ENCODE measurements around the gene UGDH.
"Not testable (repeated sequence)": the region's sequence is repeated elsewhere in the genome, so short reads cannot be mapped to it uniquely, and the experiment has no call there.

Gene UGDH

GRCh38 chr4:39510348-39510929 is 16.8 kb downstream of the UGDH start:
- no peak for DNase-seq (ENCODE audit: low read depth)
- TF ChIP-seq, protein P1, sequence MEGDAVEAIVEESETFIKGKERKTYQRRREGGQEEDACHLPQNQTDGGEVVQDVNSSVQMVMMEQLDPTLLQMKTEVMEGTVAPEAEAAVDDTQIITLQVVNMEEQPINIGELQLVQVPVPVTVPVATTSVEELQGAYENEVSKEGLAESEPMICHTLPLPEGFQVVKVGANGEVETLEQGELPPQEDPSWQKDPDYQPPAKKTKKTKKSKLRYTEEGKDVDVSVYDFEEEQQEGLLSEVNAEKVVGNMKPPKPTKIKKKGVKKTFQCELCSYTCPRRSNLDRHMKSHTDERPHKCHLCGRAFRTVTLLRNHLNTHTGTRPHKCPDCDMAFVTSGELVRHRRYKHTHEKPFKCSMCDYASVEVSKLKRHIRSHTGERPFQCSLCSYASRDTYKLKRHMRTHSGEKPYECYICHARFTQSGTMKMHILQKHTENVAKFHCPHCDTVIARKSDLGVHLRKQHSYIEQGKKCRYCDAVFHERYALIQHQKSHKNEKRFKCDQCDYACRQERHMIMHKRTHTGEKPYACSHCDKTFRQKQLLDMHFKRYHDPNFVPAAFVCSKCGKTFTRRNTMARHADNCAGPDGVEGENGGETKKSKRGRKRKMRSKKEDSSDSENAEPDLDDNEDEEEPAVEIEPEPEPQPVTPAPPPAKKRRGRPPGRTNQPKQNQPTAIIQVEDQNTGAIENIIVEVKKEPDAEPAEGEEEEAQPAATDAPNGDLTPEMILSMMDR (IDR thresholded peaks at IDR 0.05; ENCODE audit: low read length, missing control alignments), result no peak
- no peak overlapping the region for H3K4me3 ChIP-seq (replicated peaks; ENCODE audit: low read depth, low read length)

DNA sequence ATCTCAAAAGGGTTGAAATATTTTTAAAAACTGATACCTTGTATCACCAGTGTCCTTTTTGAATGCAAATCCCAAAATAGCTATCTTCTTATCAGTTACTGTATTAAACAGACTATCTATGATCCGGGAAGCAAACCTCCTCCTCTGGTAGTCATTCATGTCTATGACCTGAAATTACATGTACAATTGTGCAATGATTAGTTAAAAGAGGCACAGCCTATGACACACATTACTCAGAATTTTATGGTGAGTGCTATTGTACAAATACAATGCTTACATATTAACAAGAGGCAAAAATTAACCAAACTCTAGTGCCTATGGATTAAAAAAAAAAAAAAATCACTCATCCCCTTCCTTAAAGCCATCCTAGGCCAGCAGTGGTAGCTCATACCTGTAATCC is 21.7 kb downstream of the UGDH start:
- H3K4me3 ChIP-seq (replicated peaks; ENCODE audit: low read depth, low read length), result no peak overlapping the region
- no peak for DNase-seq (ENCODE audit: low read depth)
- TF ChIP-seq, protein P1 (IDR thresholded peaks at IDR 0.05; ENCODE audit: low read length, missing control alignments), result no peak

GRCh38 chr4:39504538-39504937 is 22.7 kb downstream of the UGDH start:
- TF ChIP-seq, protein P1 (IDR thresholded peaks at IDR 0.05; ENCODE audit: low read length, missing control alignments), result no peak
- DNase-seq (ENCODE audit: low read depth), result no peak
- H3K4me3 ChIP-seq (replicated peaks; ENCODE audit: low read depth, low read length), result no peak overlapping the region

- H3K4me3 ChIP-seq (replicated peaks; ENCODE audit: low read depth, low read length); DNase-seq (ENCODE audit: low read depth): not testable (repeated sequence)
Measured at GRCh38 chr4:39502664-39503035, 24.6 kb downstream of the UGDH start.

DNA sequence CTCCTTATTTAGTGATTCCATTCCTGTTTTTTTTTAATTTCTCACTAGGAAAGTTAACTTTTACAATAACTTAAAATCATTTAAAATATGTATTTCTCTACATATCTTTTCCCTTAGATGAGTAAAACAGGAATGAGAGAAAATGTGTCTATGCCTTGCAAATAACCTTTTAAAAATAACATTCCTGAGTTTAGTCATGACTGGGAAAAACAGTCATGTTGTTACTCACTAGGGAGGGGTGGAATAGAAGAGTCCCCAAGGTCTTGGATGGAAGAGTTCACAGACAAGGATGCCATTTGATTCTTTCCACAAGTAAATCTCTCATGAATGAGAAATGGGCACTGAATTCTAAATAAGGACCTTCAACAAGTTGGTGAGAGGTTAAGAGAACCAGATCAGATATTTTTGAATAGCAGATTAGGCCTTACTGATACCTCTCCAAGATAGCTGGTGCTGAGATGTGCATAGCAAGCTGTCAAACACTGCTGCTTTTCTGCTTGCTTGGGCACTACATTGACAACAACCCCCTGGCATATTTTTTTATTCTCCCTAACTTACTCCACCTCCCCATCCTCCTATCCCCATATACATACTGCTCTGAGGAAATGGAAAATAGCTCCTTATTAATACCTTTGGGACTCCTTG is 25.1 kb downstream of the UGDH start:
- TF ChIP-seq, protein P1 (IDR thresholded peaks at IDR 0.05; ENCODE audit: low read length, missing control alignments), result no peak
- DNase-seq (ENCODE audit: low read depth), result peak; percentile 58
- no peak overlapping the region for H3K4me3 ChIP-seq (replicated peaks; ENCODE audit: low read depth, low read length)

DNA sequence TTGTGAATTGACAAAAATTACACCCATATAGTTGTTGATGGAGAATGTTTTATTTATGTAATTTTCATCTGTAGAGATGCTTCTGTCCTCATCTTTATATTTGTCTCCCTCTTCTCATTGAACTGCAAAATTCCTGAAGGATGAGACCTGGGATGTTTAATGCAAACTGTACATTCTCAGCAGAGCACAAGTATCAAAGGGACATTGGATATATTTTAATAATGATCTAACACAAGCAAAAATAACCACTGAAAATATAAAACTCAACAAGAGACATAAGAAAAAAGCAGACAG is 28.6 kb downstream of the UGDH start:
- no peak overlapping the region for H3K4me3 ChIP-seq (replicated peaks; ENCODE audit: low read depth, low read length)
- TF ChIP-seq, protein P1 (IDR thresholded peaks at IDR 0.05; ENCODE audit: low read length, missing control alignments), result no peak
- DNase-seq (ENCODE audit: low read depth), result no peak

- TF ChIP-seq, protein P1 (IDR thresholded peaks at IDR 0.05; ENCODE audit: low read length, missing control alignments), result no peak
- no peak overlapping the region for H3K4me3 ChIP-seq (replicated peaks; ENCODE audit: low read depth, low read length)
- DNase-seq (ENCODE audit: low read depth), result no peak
Measured at GRCh38 chr4:39497909-39498726, 29.1 kb downstream of the UGDH start.
